Sigmoid colon (tissue), 3 donors: ENCODE measurements around the gene RPL38.

ENCODE experiments used
- CTCF ChIP-seq, 4 experiments: fragments of 450-650 bp in 3 of 4; fragments of 200-600 bp in 1 of 4; IDR thresholded peaks; one replicate each; pipeline ENCODE4 v1.5.1; 2016 to 2019; ENCODE audit warnings: antibody characterized with exemption in 4 of 4, mild to moderate bottlenecking in 3 of 4, moderate library complexity in 2 of 4
- POLR2A ChIP-seq, 2 donors: fragments of 450-650 bp; IDR thresholded peaks; one replicate each; pipeline ENCODE4 v1.6.1; 2016; ENCODE audit warnings: antibody characterized with exemption in 2 of 2, mild to moderate bottlenecking in 2 of 2, moderate library complexity in 2 of 2

- TF ChIP-seq POLR2A (IDR thresholded peaks at IDR 0.05) (no peak), CTCF (IDR thresholded peaks at IDR 0.05) (no peak)
These were observed 27.4 kb downstream of the RPL38 start for GRCh38 chr17:74230896-74231295.
